Osteoblast (primary cell): ENCODE data around the gene MYL12A. TPM values are rescaled to one million over a fixed set of nuclear protein-coding genes. Genes with fewer than 3 reads are reported as not detected.

Source experiments
- DNase-seq: peaks from one replicate; pipeline ENCODE4 v3.0.0; 2011; ENCODE audit warnings: low spot score, mixed read lengths; ENCODE audit not compliant: insufficient read length; ENCODE audit errors: missing footprints
- H2AFZ ChIP-seq: 2 replicates; pipeline ENCODE4 v1.6.0; 2011; ENCODE audit warnings: mild to moderate bottlenecking, low read length
- H3K27ac ChIP-seq: 2 replicates; pipeline ENCODE4 v1.5.1; 2011; ENCODE audit warnings: mild to moderate bottlenecking, low read depth, low read length, moderate library complexity
- H3K27me3 ChIP-seq: 2 replicates; pipeline ENCODE4 v1.6.0; 2012; ENCODE audit warnings: mild to moderate bottlenecking, control low read depth, inconsistent platforms, low read length, moderate library complexity; ENCODE audit not compliant: insufficient read depth
- H3K36me3 ChIP-seq: 2 replicates; pipeline ENCODE4 v1.5.1; 2011; ENCODE audit warnings: mild to moderate bottlenecking, low read length, control low read depth, moderate library complexity; ENCODE audit not compliant: insufficient read depth
- H3K4me1 ChIP-seq: 2 replicates; pipeline ENCODE4 v1.5.1; 2011; ENCODE audit warnings: mild to moderate bottlenecking, low read length, control low read depth, moderate library complexity; ENCODE audit not compliant: insufficient read depth
- H3K4me2 ChIP-seq: 2 replicates; pipeline ENCODE4 v1.6.0; 2011; ENCODE audit warnings: mild to moderate bottlenecking, low read length; ENCODE audit not compliant: insufficient read depth
- H3K4me3 ChIP-seq: fragments of 200-600 bp; sonication (generic); 3 replicates; pipeline ENCODE4 v1.5.1; 2012; ENCODE audit warnings: mild to moderate bottlenecking, low read length, inconsistent platforms; ENCODE audit not compliant: insufficient read depth
- H3K79me2 ChIP-seq: 2 replicates; pipeline ENCODE4 v1.6.0; 2012; ENCODE audit warnings: mild to moderate bottlenecking, low read length, control low read depth, inconsistent platforms; ENCODE audit not compliant: insufficient read depth
- H3K9me3 ChIP-seq: 2 replicates; pipeline ENCODE4 v1.5.1; 2011; ENCODE audit warnings: low read depth, low read length, control low read depth
- H4K20me1 ChIP-seq: 2 replicates; pipeline ENCODE4 v1.6.0; 2012; ENCODE audit warnings: mild to moderate bottlenecking, low read length, control low read depth; ENCODE audit not compliant: insufficient read depth
- total RNA-seq: library from RNA; depleted of rRNA; stranded (reverse); fragments of >200 nt; gene quantifications from 2 replicates; pipeline ENCODE4 v1.2.3, GENCODE V29; 2012
- TF ChIP-seq, protein P1 (sequence below): IDR thresholded peaks from 2 replicates; pipeline ENCODE4 v1.5.1; 2011; ENCODE audit warnings: mild to moderate bottlenecking, low read depth, low read length, moderate library complexity; ENCODE audit errors: extremely low read depth

MYL12A gene
- total RNA-seq, 1 donor, result 572 TPM

- Histone ChIP-seq H3K9me3 (no peaks in the 10 kb centered on the region), H3K27ac (peak overlapping the region; percentile 64), H3K27me3 (peaks cover 11% of the 10 kb centered on the region), H3K4me1 (peaks cover 17% of the 10 kb centered on the region), H4K20me1 (no peaks in the 10 kb centered on the region), H3K4me3 (no peak overlapping the region), H3K36me3 (no peaks in the 10 kb centered on the region), H3K79me2 (no peaks in the 10 kb centered on the region), H3K4me2 (no peak overlapping the region), H2AFZ (no peak overlapping the region)
- TF ChIP-seq, protein P1, sequence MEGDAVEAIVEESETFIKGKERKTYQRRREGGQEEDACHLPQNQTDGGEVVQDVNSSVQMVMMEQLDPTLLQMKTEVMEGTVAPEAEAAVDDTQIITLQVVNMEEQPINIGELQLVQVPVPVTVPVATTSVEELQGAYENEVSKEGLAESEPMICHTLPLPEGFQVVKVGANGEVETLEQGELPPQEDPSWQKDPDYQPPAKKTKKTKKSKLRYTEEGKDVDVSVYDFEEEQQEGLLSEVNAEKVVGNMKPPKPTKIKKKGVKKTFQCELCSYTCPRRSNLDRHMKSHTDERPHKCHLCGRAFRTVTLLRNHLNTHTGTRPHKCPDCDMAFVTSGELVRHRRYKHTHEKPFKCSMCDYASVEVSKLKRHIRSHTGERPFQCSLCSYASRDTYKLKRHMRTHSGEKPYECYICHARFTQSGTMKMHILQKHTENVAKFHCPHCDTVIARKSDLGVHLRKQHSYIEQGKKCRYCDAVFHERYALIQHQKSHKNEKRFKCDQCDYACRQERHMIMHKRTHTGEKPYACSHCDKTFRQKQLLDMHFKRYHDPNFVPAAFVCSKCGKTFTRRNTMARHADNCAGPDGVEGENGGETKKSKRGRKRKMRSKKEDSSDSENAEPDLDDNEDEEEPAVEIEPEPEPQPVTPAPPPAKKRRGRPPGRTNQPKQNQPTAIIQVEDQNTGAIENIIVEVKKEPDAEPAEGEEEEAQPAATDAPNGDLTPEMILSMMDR, result no peak
- no peak for DNase-seq
Observed at GRCh38 chr18:3304832-3305231, 57.2 kb downstream of the MYL12A start.

DNA sequence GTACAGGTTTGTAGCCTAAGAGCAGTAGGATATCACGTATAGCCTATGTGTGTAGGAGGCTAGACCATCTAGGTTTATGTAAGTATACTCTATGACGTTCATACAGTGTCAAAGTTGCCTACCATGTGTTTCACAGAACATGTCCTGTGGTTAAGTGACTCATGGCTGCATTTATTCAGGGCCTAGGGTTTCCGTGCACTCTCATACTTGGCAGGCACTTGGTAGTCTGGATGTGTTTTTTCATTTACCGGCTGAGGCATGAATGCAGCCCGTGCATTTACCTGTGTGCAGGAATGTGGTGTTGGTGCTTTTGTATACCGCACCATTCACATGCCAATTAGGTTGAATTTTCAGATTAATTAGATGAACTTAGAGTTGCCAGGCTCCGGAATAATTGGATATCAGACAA is 57.8 kb downstream of the MYL12A start:
- H3K4me1 ChIP-seq, result peaks cover 17% of the 10 kb centered on the region
- peak overlapping the region; percentile 60 for H3K4me2 ChIP-seq
- H3K27me3 ChIP-seq, result peaks cover 6% of the 10 kb centered on the region
- H2AFZ ChIP-seq, result peak overlapping the region; percentile 4
- DNase-seq, result peak; percentile 95
- no peak overlapping the region for H3K4me3 ChIP-seq
- H3K79me2 ChIP-seq, result no peaks in the 10 kb centered on the region
- no peaks in the 10 kb centered on the region for H3K9me3 ChIP-seq
- no peaks in the 10 kb centered on the region for H3K36me3 ChIP-seq
- TF ChIP-seq, protein P1, result no peak
- H3K27ac ChIP-seq, result peak overlapping the region; percentile 64
- no peaks in the 10 kb centered on the region for H4K20me1 ChIP-seq

Other genes with a start within 250 kb of the MYL12A start
- 47.7 and 48.1 TPM in 2 replicates for gene LPIN2, start 234.7 kb upstream of the MYL12A start, total RNA-seq
- 1.5 and 1.8 TPM in 2 replicates for gene MYOM1, start 27.8 kb upstream of the MYL12A start, total RNA-seq
- gene MYL12B, start 14.3 kb downstream of the MYL12A start, total RNA-seq, result 278 and 283 TPM in 2 replicates
- 126 and 150 TPM in 2 replicates for gene TGIF1, start 202.4 kb downstream of the MYL12A start, total RNA-seq